Measurements from ENCODE around the gene FGF22.

FGF22 gene

GRCh38 chr19:644789-645188, 5.1 kb downstream of the FGF22 start:
- DNase-seq, result no peak

- DNase-seq, result no peak
These were observed 6.5 kb downstream of the FGF22 start for GRCh38 chr19:645912-646778.

- no peak for DNase-seq
These were observed 7.3 kb downstream of the FGF22 start for GRCh38 chr19:646779-647565.

- no peak for DNase-seq
These were observed 8.0 kb downstream of the FGF22 start for GRCh38 chr19:647566-648284.

- DNase-seq, result no peak
These were observed 8.6 kb downstream of the FGF22 start for GRCh38 chr19:648305-648704.

GRCh38 chr19:648904-649801, 9.5 kb downstream of the FGF22 start:
- no peak for DNase-seq

GRCh38 chr19:650121-650520, 10.4 kb downstream of the FGF22 start:
- no peak for DNase-seq

- no peak for DNase-seq
These were observed 11.6 kb downstream of the FGF22 start for GRCh38 chr19:651114-651818.

GRCh38 chr19:651991-652390, 12.3 kb downstream of the FGF22 start:
- DNase-seq, result no peak

GRCh38 chr19:652467-653389, 13.0 kb downstream of the FGF22 start:
- DNase-seq, result no peak

GRCh38 chr19:653425-653824, 13.7 kb downstream of the FGF22 start:
- no peak for DNase-seq

- DNase-seq, result no peak
These were observed 16.0 kb downstream of the FGF22 start for GRCh38 chr19:655691-656090.

- no peak for DNase-seq
These were observed 17.3 kb downstream of the FGF22 start for GRCh38 chr19:656751-657559.

GRCh38 chr19:657611-658010, 17.9 kb downstream of the FGF22 start:
- no peak for DNase-seq

- no peak for DNase-seq
These were observed 18.6 kb downstream of the FGF22 start for GRCh38 chr19:658059-658839.

GRCh38 chr19:658916-659839, 19.5 kb downstream of the FGF22 start:
- DNase-seq, result no peak

- no peak for DNase-seq
These were observed 21.2 kb downstream of the FGF22 start for GRCh38 chr19:660793-661426.

Measured in 8988T (cell line).